ENCODE data around the gene URAD.
"Not testable (repeated sequence)": the region's sequence is repeated elsewhere in the genome, so short reads cannot be mapped to it uniquely, and the experiment has no call there.

The URAD gene

DNA sequence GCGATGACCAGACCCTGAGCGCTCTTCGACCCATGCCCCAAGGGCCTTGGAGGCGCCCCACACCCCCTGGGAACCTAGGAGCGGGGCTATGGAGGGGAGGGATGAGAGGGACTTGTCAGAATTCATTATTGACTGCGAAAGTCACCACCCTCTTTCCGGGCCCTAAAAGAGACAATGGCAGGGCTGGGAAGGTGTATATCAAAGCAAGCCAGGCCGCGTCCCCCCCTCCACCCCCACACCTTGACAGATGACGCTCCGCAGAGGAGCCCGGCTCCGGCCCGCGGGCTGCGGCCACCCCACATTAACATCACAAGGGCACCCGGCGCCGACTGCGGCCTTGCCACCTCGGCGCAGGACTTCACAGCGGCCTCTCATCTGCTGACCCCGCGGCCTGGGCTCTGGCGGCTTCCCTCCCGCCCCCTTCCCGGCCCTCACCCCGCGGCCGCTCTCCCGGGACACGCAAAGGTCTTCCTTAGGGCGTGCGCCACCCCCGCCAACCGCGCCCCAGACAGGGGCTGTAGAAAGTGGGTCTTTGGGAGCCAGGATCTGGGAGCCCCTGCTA is 21.8 kb downstream of the URAD start:
- no peak for DNase-seq (ENCODE audit: low spot score)
- Histone ChIP-seq H3K4me3 (peak overlapping the region; percentile 21), H3K27ac (no peak overlapping the region)
- TF ChIP-seq CTCF (IDR thresholded peaks at IDR 0.05): no peak

DNA sequence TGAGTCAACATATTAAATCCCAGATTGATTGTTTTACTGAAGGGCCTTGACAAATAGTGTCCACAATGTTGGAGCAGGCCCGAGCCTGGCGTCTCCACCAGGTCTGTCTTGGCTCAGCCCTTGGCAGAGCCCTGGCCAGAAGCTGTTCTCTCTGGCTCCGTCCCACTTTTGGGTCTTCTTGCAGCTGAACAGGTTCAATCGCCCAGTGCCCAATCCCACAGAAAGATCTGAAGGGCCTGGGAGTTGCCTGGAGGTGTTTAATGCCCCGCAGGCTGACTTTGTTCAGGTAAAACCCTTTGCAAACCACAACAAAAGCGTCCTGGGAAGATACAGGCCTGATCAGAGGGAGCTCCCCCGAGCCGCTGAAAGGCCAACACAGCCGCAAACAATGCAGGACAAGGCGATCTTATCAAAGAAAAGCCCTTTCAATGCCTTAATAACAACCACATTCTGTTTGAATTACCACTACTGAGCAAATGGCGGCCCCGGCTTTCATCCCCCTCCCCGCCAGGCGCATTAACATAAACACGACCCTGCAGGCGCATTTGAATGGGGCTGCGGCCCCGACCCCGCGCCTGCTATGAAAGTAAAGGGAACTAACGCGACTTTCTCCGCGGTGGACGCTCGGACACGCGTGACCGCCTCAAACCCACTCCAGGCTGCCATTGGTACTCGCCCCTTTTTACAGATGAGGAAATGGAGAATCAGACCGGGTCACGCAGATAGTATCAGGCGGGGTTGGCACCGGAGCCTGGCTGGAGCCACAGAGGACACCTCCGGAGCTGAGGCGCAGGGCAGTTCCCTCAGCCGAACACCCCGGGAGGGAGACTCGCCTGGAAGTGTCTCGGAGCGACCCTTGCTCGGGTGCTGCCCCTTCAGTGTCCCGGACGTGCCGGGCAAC is 22.5 kb downstream of the URAD start:
- no peak overlapping the region for H3K27ac ChIP-seq
- DNase-seq (ENCODE audit: low spot score): no peak
- TF ChIP-seq CTCF (IDR thresholded peaks at IDR 0.05): no peak
- H3K4me3 ChIP-seq: peak overlapping the region; percentile 21

GRCh38 chr13:27965343-27965739 is 23.2 kb downstream of the URAD start:
- H3K27ac ChIP-seq: no peak overlapping the region
- H3K4me3 ChIP-seq: no peak overlapping the region
- DNase-seq (ENCODE audit: low spot score): no peak
- TF ChIP-seq CTCF (IDR thresholded peaks at IDR 0.05): no peak

DNA sequence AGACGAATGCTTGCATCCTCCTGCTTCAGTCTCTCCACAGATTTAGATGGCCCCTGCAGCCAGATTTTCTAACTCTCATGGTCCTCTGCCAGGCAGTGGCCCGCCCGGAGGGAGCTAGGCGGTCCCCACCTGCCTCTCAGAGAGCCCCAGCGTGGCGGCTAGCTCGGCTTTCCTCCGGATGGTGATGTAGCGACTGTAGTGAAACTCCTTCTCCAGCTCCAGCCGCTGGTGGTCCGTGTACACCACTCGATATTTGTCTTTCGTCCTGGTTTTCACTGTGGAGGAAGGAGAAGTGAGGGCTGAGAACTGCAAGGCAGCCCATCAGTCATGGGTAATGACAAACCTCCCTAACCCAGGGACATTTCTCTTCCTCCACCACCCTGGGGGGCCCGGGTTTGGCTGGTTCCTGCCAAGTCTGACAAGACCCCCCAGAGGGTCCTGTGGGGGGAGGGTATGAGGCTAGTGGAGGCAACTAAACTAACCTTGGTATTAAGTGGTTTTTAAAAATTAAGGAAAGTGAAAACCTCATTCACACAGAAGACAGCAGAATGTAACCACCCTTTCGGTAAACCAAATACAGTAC is 23.7 kb downstream of the URAD start:
- Histone ChIP-seq H3K27ac (no peak overlapping the region), H3K4me3 (no peak overlapping the region)
- DNase-seq (ENCODE audit: low spot score): no peak
- TF ChIP-seq CTCF (IDR thresholded peaks at IDR 0.05): no peak

DNA sequence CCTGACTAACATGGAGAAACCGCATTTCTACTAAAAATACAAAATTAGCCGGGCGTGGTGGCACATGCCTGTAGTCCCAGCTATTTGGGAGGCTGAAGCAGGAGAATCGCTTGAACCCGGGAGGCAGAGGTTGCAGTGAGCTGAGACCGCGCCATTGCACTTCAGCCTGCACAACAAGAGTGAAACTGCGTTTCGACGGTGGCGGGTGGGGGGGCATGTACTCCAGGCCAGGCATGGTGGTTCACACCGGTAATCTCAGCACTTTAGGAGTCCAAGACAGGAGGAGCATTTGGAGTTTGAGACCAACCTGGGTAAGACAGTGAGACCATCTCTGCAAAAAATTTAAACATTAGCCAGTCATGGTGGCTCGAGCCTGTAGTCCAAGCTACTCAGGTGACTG is 24.3 kb downstream of the URAD start:
- H3K27ac ChIP-seq; H3K4me3 ChIP-seq; DNase-seq (ENCODE audit: low spot score): not testable (repeated sequence)

DNA sequence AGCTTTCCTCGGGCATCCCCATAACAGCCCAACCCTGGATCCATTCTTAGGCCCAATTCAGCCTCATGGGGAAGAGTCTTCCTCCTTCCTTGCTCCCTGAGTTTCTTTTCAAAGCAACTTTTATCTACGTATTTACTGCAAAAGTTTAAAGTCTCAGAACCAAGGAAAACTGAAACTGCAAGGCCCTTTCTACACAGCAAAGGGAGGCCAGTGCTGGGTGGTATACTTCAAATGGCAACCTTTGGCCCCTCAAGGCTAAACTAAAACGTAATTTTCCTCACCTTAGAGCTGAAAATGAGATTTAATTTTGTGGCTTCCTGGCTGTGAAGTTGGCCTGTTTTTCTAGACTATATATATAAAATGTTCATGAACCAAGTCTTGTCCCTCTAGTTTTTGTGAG is 25.0 kb downstream of the URAD start:
- no peak overlapping the region for H3K4me3 ChIP-seq
- no peak for TF ChIP-seq CTCF (IDR thresholded peaks at IDR 0.05)
- no peak for DNase-seq (ENCODE audit: low spot score)
- H3K27ac ChIP-seq: no peak overlapping the region

DNA sequence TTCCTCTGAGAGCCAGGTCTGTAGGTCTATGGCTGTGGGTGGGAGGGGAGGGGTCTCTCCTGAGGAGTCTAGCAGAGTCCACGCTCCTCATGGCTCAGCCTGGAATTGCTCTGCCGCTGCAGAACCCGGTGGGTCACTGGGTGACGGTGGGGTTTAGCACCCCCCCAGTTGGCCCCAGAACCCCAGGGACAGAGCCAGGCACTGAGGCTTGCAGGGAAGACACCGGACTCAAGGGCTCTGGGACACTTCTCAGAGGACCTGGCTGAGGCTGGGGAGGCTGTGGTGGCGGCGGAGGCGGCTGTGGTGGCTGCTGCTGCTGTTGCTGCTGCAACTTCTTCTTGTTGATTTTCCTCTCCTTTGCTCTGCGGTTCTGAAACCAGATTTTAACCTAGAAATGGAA is 25.5 kb downstream of the URAD start:
- DNase-seq (ENCODE audit: low spot score): no peak
- Histone ChIP-seq H3K27ac (no peak overlapping the region), H3K4me3 (no peak overlapping the region)
- TF ChIP-seq CTCF (IDR thresholded peaks at IDR 0.05): no peak
